Measurements from ENCODE around the gene ZWILCH. TPM values are rescaled to one million over a fixed set of nuclear protein-coding genes. Genes with fewer than 3 reads are reported as not detected.
A peak's percentile ranks its signal among the peaks of the same experiment; 100 is the strongest.

ZWILCH gene
- polyA plus RNA-seq, 1 experiment: 18.1 TPM

DNA sequence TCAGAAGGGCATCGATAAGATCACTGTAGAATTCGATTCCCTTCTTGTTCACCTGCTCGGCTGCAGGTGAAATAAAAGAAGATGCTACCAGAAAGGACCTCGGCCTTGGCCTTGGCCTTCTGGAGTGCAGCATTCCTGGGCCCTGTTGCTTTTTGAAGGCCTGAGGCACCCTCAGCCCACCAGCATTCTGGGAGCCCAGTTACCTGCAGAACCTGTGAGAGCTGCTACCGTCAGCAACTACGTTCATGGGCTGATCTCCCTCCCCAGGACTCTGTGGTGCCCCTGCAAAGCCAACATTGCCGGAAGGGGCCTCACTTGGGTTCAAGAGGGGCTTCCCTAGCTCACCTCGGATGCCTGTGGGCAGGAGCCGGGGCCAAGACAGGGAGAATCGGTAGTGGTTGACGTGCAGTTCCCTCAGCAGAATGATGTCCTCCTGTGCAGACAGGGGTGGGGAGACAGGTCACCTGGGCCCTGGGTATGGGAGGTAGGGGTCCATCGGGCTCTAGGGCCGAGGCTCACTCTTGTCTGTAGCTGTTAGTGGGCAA is 58.5 kb downstream of the ZWILCH start:
- ChIA-PET POLR2A (no interaction called here), CTCF (no interaction called here)
- TF ChIP-seq, protein P1, sequence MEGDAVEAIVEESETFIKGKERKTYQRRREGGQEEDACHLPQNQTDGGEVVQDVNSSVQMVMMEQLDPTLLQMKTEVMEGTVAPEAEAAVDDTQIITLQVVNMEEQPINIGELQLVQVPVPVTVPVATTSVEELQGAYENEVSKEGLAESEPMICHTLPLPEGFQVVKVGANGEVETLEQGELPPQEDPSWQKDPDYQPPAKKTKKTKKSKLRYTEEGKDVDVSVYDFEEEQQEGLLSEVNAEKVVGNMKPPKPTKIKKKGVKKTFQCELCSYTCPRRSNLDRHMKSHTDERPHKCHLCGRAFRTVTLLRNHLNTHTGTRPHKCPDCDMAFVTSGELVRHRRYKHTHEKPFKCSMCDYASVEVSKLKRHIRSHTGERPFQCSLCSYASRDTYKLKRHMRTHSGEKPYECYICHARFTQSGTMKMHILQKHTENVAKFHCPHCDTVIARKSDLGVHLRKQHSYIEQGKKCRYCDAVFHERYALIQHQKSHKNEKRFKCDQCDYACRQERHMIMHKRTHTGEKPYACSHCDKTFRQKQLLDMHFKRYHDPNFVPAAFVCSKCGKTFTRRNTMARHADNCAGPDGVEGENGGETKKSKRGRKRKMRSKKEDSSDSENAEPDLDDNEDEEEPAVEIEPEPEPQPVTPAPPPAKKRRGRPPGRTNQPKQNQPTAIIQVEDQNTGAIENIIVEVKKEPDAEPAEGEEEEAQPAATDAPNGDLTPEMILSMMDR (IDR thresholded peaks at IDR 0.05; ENCODE audit: low read depth, low read length): no peak

DNA sequence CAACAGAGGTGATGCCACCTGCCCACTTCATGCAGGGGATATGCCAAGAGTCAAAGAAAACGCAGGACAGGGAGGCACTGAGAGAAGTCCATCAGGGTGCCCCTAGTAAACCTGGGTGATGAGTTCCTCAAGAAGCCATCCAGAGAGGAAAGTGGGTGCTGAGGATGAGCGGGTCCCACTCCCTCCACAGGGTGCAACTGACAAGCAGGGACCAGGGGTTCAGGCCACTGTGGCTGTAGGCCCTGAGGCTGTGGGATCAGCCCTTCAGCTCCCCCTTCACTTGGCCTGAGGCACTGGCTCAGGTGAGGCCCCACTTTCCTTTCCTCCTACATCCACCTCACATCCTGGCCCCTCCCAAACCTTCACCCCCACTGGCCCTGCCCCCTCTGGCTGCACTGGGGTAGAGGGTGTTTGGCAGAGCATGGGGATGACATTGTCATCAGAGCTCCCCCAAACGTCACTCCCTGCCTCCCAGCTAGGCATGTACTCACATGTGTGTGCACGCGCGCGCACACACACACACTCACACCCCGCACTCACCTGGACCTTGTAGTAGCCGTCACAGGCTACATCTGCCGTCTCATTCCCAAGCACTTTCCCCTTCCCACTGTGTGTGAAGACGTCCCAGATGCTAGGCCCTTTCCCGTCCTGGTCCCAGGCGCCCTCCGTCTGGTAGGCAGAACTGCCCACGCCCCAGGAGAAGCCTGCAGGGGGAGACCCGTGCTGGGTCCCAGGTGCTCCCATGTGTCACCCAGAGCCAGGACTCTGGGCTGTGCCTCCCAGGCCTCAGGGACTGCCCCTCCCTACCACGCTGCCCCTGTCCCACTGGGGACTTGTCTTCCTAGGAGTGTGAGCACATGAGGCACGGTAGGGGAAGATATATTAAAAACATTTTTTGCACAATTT is 59.3 kb downstream of the ZWILCH start:
- ChIA-PET POLR2A (no interaction called here), CTCF (no interaction called here)
- H3K27me3 ChIP-seq (ENCODE audit: control insufficient read depth, insufficient read depth, low read length): no peaks in the 10 kb centered on the region
- H3K9me3 ChIP-seq (ENCODE audit: control insufficient read depth, insufficient read depth, low read length): peaks cover 3% of the 10 kb centered on the region
- H3K27ac ChIP-seq (ENCODE audit: low read depth, low read length): no peak overlapping the region
- no peak for DNase-seq (ENCODE audit: low read depth, low spot score)
- no peak overlapping the region for H3K4me3 ChIP-seq (ENCODE audit: low read depth, low read length)
- TF ChIP-seq, protein P1 (IDR thresholded peaks at IDR 0.05; ENCODE audit: low read depth, low read length): no peak

More for the DNA sequence above, 58.5 kb downstream of the ZWILCH start:
- Histone ChIP-seq H3K27ac (ENCODE audit: low read depth, low read length) (no peak overlapping the region), H3K27me3 (ENCODE audit: control insufficient read depth, insufficient read depth, low read length) (no peaks in the 10 kb centered on the region), H3K9me3 (ENCODE audit: control insufficient read depth, insufficient read depth, low read length) (peaks cover 3% of the 10 kb centered on the region), H3K4me3 (ENCODE audit: low read depth, low read length) (no peak overlapping the region)
- no peak for DNase-seq (ENCODE audit: low read depth, low spot score)

DNA sequence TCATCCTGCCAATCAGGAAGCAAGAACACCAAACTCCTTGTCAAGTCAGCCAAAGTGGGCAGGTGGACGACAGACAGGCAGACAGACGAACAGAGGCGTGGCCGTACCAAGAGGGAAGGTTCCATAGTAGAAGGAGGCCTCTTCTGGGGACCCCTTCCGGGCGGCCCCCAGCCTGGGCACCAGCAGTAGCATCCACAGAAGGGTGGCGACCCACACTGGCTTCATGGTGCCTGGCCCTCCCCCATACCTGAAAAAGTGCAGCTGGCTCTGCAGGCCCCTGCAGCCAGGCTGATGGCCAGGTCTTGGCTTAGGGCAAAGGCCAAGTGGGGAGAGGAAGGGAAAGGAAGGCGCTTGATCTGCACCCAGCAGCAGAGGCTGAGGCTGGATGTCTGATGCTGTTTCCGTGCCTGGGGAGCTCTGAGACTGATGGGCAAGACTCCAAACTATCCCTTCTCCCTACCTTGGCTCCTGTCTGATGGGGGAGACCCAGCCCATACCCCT is 60.1 kb downstream of the ZWILCH start:
- TF ChIP-seq, protein P1 (IDR thresholded peaks at IDR 0.05; ENCODE audit: low read depth, low read length): no peak
- no peaks in the 10 kb centered on the region for H3K27me3 ChIP-seq (ENCODE audit: control insufficient read depth, insufficient read depth, low read length)
- H3K4me3 ChIP-seq (ENCODE audit: low read depth, low read length): peak overlapping the region; percentile 52
- no peak overlapping the region for H3K27ac ChIP-seq (ENCODE audit: low read depth, low read length)
- CTCF ChIA-PET: interaction anchor here (0.6 to 2.5 kb wide), 7 partner anchors 10 to 523 kb away, joined by 3 to 24 read pairs (median 9); partner anchors contain the start of gene SNAPC5
- POLR2A ChIA-PET: interaction anchor here (0.6 to 0.9 kb wide), 3 partner anchors 9 to 365 kb away, joined by 3 read pairs; partner anchors contain the start of gene SNAPC5
- DNase-seq (ENCODE audit: low read depth, low spot score): no peak
- peaks cover 3% of the 10 kb centered on the region for H3K9me3 ChIP-seq (ENCODE audit: control insufficient read depth, insufficient read depth, low read length)

DNA sequence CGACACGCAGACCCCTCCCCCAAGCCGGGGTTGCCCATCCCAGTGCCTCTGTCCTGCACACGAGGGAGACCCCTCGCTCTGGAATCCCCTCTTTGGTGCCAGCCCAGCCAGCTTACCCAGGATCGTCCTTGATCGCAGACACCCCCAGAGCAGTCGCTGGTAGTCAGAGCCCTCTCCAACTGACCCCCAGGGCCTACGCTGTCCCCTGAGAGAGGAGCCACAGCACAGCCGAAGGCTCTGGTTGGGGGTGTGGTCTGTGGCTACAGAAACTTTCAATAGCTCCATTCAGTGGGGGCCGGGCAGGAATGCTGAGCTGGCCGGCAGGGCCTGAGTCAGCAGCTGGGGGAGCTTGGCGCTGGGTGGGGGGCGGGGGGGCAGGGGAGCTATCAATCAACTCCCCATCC is 60.6 kb downstream of the ZWILCH start, which contains the start of gene LCTL:
LCTL (minus strand) TSS at position 258 of the 404 bp plus-strand sequence. CDS start 633 bp downstream, outside the sequence.
- no peaks in the 10 kb centered on the region for H3K27me3 ChIP-seq (ENCODE audit: control insufficient read depth, insufficient read depth, low read length)
- POLR2A ChIA-PET: interaction anchor here (0.6 to 0.9 kb wide), 3 partner anchors 9 to 364 kb away, joined by 3 read pairs; partner anchors contain the start of gene SNAPC5
- H3K9me3 ChIP-seq (ENCODE audit: control insufficient read depth, insufficient read depth, low read length): peaks cover 3% of the 10 kb centered on the region
- H3K27ac ChIP-seq (ENCODE audit: low read depth, low read length): no peak within 1 kb of the TSS
- peak; percentile 30 for DNase-seq (ENCODE audit: low read depth, low spot score)
- H3K4me3 ChIP-seq (ENCODE audit: low read depth, low read length): peak within 1 kb of the TSS; percentile 52
- CTCF ChIA-PET: interaction anchor here (0.6 to 2.5 kb wide), 14 partner anchors 8 to 523 kb away, joined by 3 to 24 read pairs (median 8); partner anchors contain the start of gene SNAPC5
- TF ChIP-seq, protein P1 (IDR thresholded peaks at IDR 0.05; ENCODE audit: low read depth, low read length): no peak
